ENCODE measurements around the gene MAGI2.

Gene MAGI2

GRCh38 chr7:79308192-79308591, 145.3 kb downstream of the MAGI2 start:
- in situ Hi-C loops (cut with HindIII; ENCODE audit: low sequenced_read_pairs), result no loop called here

DNA sequence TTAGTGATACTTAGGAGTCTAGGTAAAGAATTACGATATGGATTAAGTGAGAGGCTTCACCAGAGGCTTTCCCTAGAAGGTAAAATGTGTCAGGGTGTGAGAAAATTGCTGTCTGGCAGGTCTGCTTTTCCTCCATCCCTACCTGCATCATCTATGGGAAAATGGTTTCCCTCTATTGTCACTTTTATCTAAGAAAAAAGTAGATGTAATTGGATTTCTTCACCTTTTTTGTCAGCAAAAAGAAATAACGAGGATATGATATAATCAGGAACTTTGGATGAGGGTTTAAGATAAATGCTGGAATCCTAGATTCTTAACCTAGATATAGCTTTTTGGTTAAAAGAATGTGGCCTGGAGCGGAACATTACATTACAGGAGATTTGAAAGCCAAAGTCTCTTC, 146.1 kb downstream of the MAGI2 start:
- in situ Hi-C loops (cut with HindIII; ENCODE audit: low sequenced_read_pairs), result no loop called here

GRCh38 chr7:79304711-79305110, 148.8 kb downstream of the MAGI2 start:
- in situ Hi-C loops (cut with HindIII; ENCODE audit: low sequenced_read_pairs), result no loop called here

GRCh38 chr7:79302293-79302692, 151.2 kb downstream of the MAGI2 start:
- in situ Hi-C loops (cut with HindIII; ENCODE audit: low sequenced_read_pairs), result no loop called here

GRCh38 chr7:79301419-79301818, 152.0 kb downstream of the MAGI2 start:
- in situ Hi-C loops (cut with HindIII; ENCODE audit: low sequenced_read_pairs), result no loop called here

GRCh38 chr7:79300573-79300972, 152.9 kb downstream of the MAGI2 start:
- in situ Hi-C loops (cut with HindIII; ENCODE audit: low sequenced_read_pairs), result no loop called here

DNA sequence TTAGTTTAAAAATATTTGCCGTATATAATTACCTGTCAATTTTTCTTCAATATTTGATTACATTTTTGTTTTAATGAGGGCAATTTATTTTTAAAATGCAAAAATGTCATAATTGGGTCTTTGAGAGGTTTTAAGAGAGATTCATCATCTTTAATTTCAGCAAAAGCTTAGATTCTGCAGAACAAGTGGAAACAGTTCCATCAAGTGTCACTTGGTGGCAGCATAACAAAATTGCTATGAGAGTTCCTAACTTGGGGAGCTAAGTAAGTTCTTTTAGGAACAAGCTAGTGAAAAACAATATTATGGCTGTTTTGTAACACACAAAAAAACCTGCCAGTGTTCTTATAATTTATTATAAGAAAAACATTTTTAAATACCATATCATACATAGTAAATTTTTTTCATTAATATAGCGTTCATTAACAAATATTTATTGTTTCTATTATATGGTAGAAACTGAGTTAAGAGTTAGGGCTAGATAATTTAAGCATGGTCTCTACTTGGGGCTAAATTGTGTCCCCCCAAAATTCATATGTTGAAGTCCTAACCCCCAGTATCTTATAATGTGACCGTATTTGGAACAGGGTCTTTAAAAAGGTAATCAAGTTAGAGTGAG, 155.2 kb downstream of the MAGI2 start:
- in situ Hi-C loops (cut with HindIII; ENCODE audit: low sequenced_read_pairs), result no loop called here

- in situ Hi-C loops (cut with HindIII; ENCODE audit: low sequenced_read_pairs), result no loop called here
Measured at GRCh38 chr7:79296553-79297320, 156.7 kb downstream of the MAGI2 start.

DNA sequence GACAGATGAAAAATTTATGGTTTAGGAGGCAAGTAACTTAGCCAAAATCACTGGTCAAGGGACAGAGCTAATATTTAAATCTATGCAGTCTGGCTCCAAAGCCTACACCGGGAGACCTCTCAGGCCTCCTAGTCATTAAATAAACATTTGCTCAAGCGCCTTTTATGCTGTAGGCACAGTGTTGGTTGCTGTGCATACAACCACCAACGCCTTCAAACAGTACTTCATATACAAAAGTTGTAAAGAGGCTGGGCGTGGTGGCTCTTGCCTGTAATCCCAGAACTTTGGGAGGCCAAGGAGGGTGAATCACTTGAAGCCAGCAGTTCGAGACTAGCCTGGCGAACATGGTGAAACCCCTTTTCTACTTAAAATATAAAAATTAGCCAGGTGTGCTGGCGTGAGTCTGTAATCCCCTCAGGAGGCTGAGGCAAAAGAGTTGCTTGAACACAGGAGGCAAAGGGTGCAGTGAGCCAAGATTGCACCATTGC, 159.8 kb downstream of the MAGI2 start:
- in situ Hi-C loops (cut with HindIII; ENCODE audit: low sequenced_read_pairs), result no loop called here

GRCh38 chr7:79292834-79293233, 160.6 kb downstream of the MAGI2 start:
- in situ Hi-C loops (cut with HindIII; ENCODE audit: low sequenced_read_pairs), result no loop called here

DNA sequence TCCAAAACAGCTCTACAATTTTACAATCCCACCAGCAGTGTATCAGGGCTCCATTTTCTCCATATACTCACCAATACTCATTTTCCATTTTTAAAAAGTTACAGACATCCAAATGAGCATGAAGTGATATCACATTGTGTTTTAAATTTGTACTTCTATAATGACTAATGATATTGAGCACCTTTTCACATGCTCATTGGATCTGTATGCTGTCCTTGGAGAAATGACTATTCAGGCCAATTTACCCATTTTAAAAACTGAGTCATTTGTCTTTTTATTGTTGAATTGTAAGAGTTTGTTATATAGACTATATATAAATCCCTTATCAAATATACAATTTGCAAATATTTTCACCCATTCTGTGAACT, 162.0 kb downstream of the MAGI2 start:
- in situ Hi-C loops (cut with HindIII; ENCODE audit: low sequenced_read_pairs), result no loop called here

DNA sequence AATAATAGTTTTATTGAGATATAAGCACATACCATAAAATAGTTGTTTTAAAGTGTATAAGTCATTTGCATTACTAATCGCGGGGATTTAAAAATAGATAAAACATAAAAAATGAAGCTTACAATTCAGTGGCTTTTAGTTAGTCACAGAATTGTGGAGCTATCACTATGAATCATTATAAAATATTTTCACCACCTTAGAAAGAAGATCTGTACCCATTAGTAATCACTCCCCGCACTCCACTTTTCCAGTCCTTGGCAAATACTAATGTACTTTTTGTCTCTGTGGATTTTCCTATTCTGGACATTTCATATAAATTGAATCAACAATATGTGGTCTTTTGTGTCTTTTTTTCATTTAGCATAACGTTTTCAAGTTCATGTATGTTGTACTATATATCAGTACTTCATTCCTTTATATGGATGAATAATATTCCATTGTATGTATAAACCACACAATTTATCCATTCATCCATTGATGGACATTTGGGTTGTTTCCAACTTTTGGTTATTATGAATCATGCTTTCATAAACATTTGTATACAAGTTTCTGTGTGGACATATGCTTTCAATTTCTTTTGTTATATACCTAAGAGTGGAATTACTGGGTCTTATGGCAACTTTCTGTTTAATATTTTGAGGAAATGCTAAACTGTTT, 162.5 kb downstream of the MAGI2 start:
- in situ Hi-C loops (cut with HindIII; ENCODE audit: low sequenced_read_pairs), result no loop called here

DNA sequence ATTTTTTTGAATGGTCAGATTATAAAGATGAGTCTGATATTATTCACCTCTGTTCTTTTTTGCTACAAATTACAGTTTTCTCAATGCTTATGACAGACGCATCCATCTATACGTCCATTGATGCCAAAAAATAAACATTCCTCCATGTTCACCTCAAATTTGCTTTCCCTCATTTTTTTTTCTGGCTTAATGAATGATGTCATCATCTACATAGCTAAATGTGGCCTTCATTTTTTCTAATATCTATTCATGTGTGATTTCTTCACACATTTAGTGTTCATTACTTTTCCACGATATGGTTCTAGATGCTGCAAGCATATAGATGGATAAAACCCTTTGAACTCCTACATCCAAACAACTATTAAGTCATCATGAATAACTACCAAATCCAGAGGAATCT, 163.1 kb downstream of the MAGI2 start:
- in situ Hi-C loops (cut with HindIII; ENCODE audit: low sequenced_read_pairs), result no loop called here

- in situ Hi-C loops (cut with HindIII; ENCODE audit: low sequenced_read_pairs), result no loop called here
Measured at GRCh38 chr7:79288655-79289054, 164.8 kb downstream of the MAGI2 start.

DNA sequence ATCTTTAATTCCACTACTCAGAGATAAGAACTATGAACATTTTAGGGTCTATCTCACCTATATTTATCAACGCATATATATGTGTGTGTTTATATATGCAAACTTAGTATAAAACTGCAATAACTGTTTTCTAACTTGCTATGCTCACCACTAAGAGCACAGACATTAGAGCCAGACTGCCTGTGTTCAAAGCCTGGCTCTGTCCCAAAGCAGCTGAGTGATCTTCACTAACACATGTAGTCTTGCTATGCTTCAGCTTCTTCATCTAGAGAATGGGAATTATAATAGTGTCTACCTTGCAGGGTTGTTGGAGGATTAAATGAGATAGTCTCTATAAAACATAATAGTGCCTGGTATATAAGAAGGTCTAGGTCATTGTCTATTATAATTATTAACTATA, 165.5 kb downstream of the MAGI2 start:
- in situ Hi-C loops (cut with HindIII; ENCODE audit: low sequenced_read_pairs), result no loop called here

DNA sequence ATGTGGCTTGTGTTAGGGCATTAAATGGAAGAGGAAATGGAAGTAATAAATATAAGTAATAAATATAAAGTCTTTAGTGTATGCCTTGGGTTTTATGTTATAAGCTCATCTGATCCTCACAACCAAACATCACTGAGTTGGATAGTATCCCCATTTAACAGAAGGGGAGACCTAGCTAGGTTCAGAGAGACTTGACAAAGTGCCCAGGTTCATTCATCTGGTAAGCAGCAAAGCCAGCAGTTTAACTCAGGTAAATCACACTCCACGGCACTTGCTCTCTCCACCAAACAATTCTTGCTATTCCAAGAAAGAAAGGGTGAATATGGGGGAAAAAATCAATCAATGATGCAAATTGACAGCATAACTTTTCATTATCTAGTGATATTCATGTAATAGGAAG, 167.3 kb downstream of the MAGI2 start:
- in situ Hi-C loops (cut with HindIII; ENCODE audit: low sequenced_read_pairs), result no loop called here

DNA sequence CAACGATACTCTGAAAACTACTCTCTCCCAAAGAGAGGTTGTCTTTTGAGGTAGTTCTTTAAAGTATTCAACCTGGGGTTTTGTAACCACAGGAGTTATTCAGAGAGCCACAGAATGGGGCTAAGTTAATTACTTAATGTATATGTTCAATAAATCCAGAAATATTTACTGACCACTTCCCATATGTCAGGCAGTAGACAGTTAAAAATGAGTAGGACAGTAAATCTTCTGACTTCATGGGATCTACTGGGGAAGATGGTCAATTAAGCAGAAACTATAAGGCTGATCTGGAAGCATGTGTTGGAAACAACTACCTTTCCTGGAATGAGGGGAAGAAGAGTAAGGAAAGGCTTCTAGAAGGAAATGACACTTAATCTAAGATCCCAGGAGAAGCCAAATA, 167.7 kb downstream of the MAGI2 start:
- in situ Hi-C loops (cut with HindIII; ENCODE audit: low sequenced_read_pairs), result no loop called here

DNA sequence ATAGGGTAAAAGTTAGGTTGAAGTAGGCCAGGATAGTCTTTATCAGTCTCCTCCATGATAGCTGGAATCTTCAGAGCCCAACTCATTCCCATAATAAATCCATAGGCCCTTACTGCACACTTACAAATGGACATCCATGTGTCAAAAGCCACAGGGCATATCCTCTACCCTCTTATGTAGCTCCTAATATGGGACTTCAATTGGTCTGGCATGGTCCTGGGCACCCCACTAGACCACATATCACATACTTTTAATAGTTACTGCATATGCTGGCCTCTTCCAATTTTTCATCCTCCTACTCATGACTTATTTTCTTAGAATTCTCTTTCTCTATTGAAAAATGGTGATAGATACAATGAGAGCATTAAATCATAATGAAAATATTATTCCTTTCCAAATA, 169.3 kb downstream of the MAGI2 start:
- in situ Hi-C loops (cut with HindIII; ENCODE audit: low sequenced_read_pairs), result no loop called here

- in situ Hi-C loops (cut with HindIII; ENCODE audit: low sequenced_read_pairs), result no loop called here
Measured at GRCh38 chr7:79282882-79283602, 170.4 kb downstream of the MAGI2 start.

DNA sequence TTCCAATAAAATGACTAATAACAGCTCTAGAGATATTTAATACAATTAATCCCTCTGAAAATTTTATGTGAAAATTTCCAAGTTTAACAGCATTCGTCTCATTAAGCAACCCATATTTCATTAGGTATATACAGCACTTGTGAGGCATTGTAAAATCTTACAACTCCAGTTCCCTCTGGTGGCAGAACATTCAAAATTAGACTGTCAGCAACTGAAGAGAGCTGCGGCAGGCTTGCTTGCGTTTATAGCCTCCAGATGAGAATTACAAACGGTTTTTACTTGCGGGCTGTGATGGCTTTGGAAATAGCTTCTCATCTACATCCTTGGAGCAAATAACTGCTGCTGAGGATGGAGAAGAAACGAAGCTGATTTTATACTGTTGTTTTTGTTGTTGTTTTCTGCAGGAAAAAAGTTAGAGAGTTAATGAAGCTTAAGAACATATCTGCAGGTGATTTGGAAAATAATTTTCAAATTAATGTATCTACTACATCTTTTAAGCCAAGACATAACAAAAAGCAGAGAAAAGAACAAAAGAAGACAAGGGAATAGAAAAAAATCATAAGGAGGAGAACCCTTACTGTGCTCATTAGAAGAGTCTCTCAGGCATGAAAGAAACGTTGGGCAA, 171.3 kb downstream of the MAGI2 start:
- in situ Hi-C loops (cut with HindIII; ENCODE audit: low sequenced_read_pairs), result no loop called here

DNA sequence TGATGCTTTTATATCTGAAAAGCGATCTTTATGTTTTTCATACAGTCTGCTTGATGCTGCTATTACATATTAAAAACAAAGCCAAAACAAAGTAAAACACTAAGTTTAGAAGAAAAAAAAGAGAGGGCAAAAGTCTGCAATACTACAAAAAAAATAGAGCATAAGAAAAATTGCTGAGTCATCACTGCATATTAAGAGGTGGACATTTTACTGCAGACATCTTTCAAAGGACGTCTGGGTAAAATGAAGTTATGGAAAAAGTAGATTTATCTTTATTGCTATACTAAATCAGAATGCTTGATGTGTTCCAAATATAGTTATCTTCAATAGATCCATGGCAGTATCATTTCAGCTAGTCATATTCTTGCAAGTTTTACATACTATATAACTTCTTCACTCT, 172.0 kb downstream of the MAGI2 start:
- in situ Hi-C loops (cut with HindIII; ENCODE audit: low sequenced_read_pairs), result no loop called here
